HFFc6 (cell line): ENCODE measurements around the gene PVALB. TPM values are rescaled to one million over a fixed set of nuclear protein-coding genes. Genes with fewer than 3 reads are reported as not detected.

Experiments
- DNase-seq: peaks from one replicate; pipeline ENCODE4 v3.0.0-alpha.2; 2018
- H3K27ac Mint-ChIP-seq: 2 replicates; pipeline ENCODE4 v1.8.0; 2020; ENCODE audit warnings: mild to moderate bottlenecking, mixed read lengths
- H3K27me3 Mint-ChIP-seq: 2 replicates; pipeline ENCODE4 v1.8.0; 2021; ENCODE audit warnings: mild to moderate bottlenecking, moderate library complexity, mixed read lengths; ENCODE audit not compliant: insufficient read depth
- H3K36me3 Mint-ChIP-seq: 2 replicates; pipeline ENCODE4 v1.8.0; 2021; ENCODE audit warnings: low read depth, mixed read lengths
- H3K4me1 Mint-ChIP-seq: 2 replicates; pipeline ENCODE4 v1.8.0; 2020; ENCODE audit warnings: low read depth, mixed read lengths
- H3K4me3 Mint-ChIP-seq: 2 replicates; pipeline ENCODE4 v1.8.0; 2020; ENCODE audit warnings: mild to moderate bottlenecking, moderate library complexity, mixed read lengths
- H3K9me3 Mint-ChIP-seq: 2 replicates; pipeline ENCODE4 v1.8.0; 2020; ENCODE audit warnings: mild to moderate bottlenecking, mixed read lengths
- CTCF ChIP-seq: fragments of 200-600 bp; sonication (generic); IDR thresholded peaks from 2 replicates; pipeline ENCODE4 v1.5.0; 2021; ENCODE audit warnings: antibody characterized with exemption, mild to moderate bottlenecking
- total RNA-seq, 6 experiments: library from RNA; stranded (reverse); fragmentation: NEBNext Ultra II Directional; extraction: Animal tissue kit (Norgen Biotek cat#: 25700); gene quantifications; 2 replicates in 1 of 6; 3 replicates in 5 of 6; pipeline ENCODE4 v1.2.3, GENCODE V29; 2021

Gene PVALB
- total RNA-seq, 6 experiments from 2014 or later = not detected

- Mint-ChIP-seq H3K27ac (no peak overlapping the region), H3K27me3 (peaks cover 66% of the 10 kb centered on the region), H3K36me3 (no peaks in the 10 kb centered on the region), H3K4me3 (no peak overlapping the region), H3K9me3 (no peaks in the 10 kb centered on the region), H3K4me1 (no peaks in the 10 kb centered on the region)
- no peak for DNase-seq
- no peak for TF ChIP-seq CTCF
Observed at GRCh38 chr22:36811094-36811800, 5.6 kb downstream of the PVALB start.

GRCh38 chr22:36809351-36809750 is 7.5 kb downstream of the PVALB start:
- DNase-seq = no peak
- H3K27ac Mint-ChIP-seq = no peak overlapping the region
- H3K36me3 Mint-ChIP-seq = no peaks in the 10 kb centered on the region
- no peak overlapping the region for H3K4me3 Mint-ChIP-seq
- H3K27me3 Mint-ChIP-seq = peaks cover 66% of the 10 kb centered on the region
- H3K4me1 Mint-ChIP-seq = no peaks in the 10 kb centered on the region
- no peak for TF ChIP-seq CTCF
- H3K9me3 Mint-ChIP-seq = no peaks in the 10 kb centered on the region

- peaks cover 65% of the 10 kb centered on the region for H3K27me3 Mint-ChIP-seq
- H3K4me1 Mint-ChIP-seq = no peaks in the 10 kb centered on the region
- no peak overlapping the region for H3K4me3 Mint-ChIP-seq
- DNase-seq = no peak
- no peaks in the 10 kb centered on the region for H3K9me3 Mint-ChIP-seq
- no peaks in the 10 kb centered on the region for H3K36me3 Mint-ChIP-seq
- TF ChIP-seq CTCF = no peak
- H3K27ac Mint-ChIP-seq = no peak overlapping the region
Observed at GRCh38 chr22:36808721-36809344, 8.0 kb downstream of the PVALB start.

GRCh38 chr22:36807627-36808026 is 9.2 kb downstream of the PVALB start:
- DNase-seq = no peak
- H3K4me1 Mint-ChIP-seq = no peaks in the 10 kb centered on the region
- TF ChIP-seq CTCF = no peak
- H3K4me3 Mint-ChIP-seq = no peak overlapping the region
- no peaks in the 10 kb centered on the region for H3K9me3 Mint-ChIP-seq
- no peaks in the 10 kb centered on the region for H3K36me3 Mint-ChIP-seq
- H3K27me3 Mint-ChIP-seq = peaks cover 57% of the 10 kb centered on the region
- H3K27ac Mint-ChIP-seq = no peak overlapping the region

- no peak overlapping the region for H3K27ac Mint-ChIP-seq
- DNase-seq = no peak
- no peaks in the 10 kb centered on the region for H3K4me1 Mint-ChIP-seq
- H3K27me3 Mint-ChIP-seq = peaks cover 62% of the 10 kb centered on the region
- TF ChIP-seq CTCF = no peak
- H3K4me3 Mint-ChIP-seq = no peak overlapping the region
- H3K36me3 Mint-ChIP-seq = no peaks in the 10 kb centered on the region
- H3K9me3 Mint-ChIP-seq = no peaks in the 10 kb centered on the region
Observed at GRCh38 chr22:36806835-36807234, 10.0 kb downstream of the PVALB start.
